Left ventricle myocardium inferior (tissue), 1 donor: ENCODE results near the gene TBXAS1. TPM values are rescaled to one million over a fixed set of nuclear protein-coding genes. Genes with fewer than 3 reads are reported as not detected.

Experiments used
- DNase-seq: peaks from one replicate; pipeline ENCODE4 v3.0.0-alpha.2; 2020
- H3K27ac ChIP-seq: fragments of 200-600 bp; replicated peaks from 2 replicates; pipeline ENCODE4 v1.8.0; 2021
- H3K27me3 ChIP-seq: fragments of 200-600 bp; 2 replicates; pipeline ENCODE4 v1.8.0; 2021; ENCODE audit warnings: low read depth
- H3K36me3 ChIP-seq: fragments of 200-600 bp; 2 replicates; pipeline ENCODE4 v1.8.0; 2021
- H3K4me1 ChIP-seq: fragments of 200-600 bp; 2 replicates; pipeline ENCODE4 v1.8.0; 2021
- H3K4me3 ChIP-seq: fragments of 200-600 bp; 2 replicates; pipeline ENCODE4 v1.8.0; 2021; ENCODE audit warnings: mild to moderate bottlenecking, moderate library complexity
- H3K9me3 ChIP-seq: fragments of 200-600 bp; replicated peaks from 2 replicates; pipeline ENCODE4 v1.8.0; 2021
- CTCF ChIP-seq: fragments of 200-600 bp; IDR thresholded peaks from 2 replicates; pipeline ENCODE4 v1.8.0; 2021; ENCODE audit warnings: antibody characterized with exemption, mild to moderate bottlenecking, borderline replicate concordance
- intact Hi-C: fragments of 100-400 bp; cut with micrococcal nuclease; formaldehyde crosslinking; loops from one replicate; pipeline ENCODE4 v1.11.0; 2022
- total RNA-seq: library from RNA; stranded (reverse); fragmentation: NEBNext Ultra II Directional; extraction: Animal tissue kit (Norgen Biotek cat#: 25700); gene quantifications from one replicate; pipeline ENCODE4 v1.2.1, GENCODE V29; 2021
- donor health status: DM: no; HTN: yes; CAD: no; lungs with severe emphysema.

TBXAS1 gene
- total RNA-seq, 1 donor from 2014 or later: 3.9 TPM

- Histone ChIP-seq H3K27me3 (peaks cover 11% of the 10 kb centered on the region), H3K4me1 (no peaks in the 10 kb centered on the region), H3K27ac (no peak overlapping the region), H3K4me3 (no peak overlapping the region), H3K9me3 (no peaks in the 10 kb centered on the region), H3K36me3 (no peaks in the 10 kb centered on the region)
- intact Hi-C loops: no loop called here
- TF ChIP-seq CTCF: no peak
- DNase-seq: no peak
These were observed 137.9 kb downstream of the TBXAS1 start for GRCh38 chr7:139966949-139967348.

GRCh38 chr7:139968931-139969330 is 139.9 kb downstream of the TBXAS1 start:
- DNase-seq: no peak
- Histone ChIP-seq H3K27me3 (peaks cover 13% of the 10 kb centered on the region), H3K36me3 (no peaks in the 10 kb centered on the region), H3K9me3 (no peaks in the 10 kb centered on the region), H3K4me3 (no peak overlapping the region), H3K4me1 (no peaks in the 10 kb centered on the region), H3K27ac (no peak overlapping the region)
- intact Hi-C loops: no loop called here
- no peak for TF ChIP-seq CTCF

GRCh38 chr7:139972029-139972428 is 143.0 kb downstream of the TBXAS1 start:
- H3K9me3 ChIP-seq: no peaks in the 10 kb centered on the region
- DNase-seq: no peak
- no peak overlapping the region for H3K4me3 ChIP-seq
- no peak overlapping the region for H3K27ac ChIP-seq
- H3K4me1 ChIP-seq: no peaks in the 10 kb centered on the region
- peaks cover 13% of the 10 kb centered on the region for H3K27me3 ChIP-seq
- no peaks in the 10 kb centered on the region for H3K36me3 ChIP-seq
- intact Hi-C loops: no loop called here
- no peak for TF ChIP-seq CTCF

GRCh38 chr7:139973101-139974050 is 144.3 kb downstream of the TBXAS1 start:
- Histone ChIP-seq H3K27me3 (peaks cover 13% of the 10 kb centered on the region), H3K4me3 (no peak overlapping the region), H3K27ac (no peak overlapping the region), H3K36me3 (no peaks in the 10 kb centered on the region), H3K4me1 (no peaks in the 10 kb centered on the region), H3K9me3 (no peaks in the 10 kb centered on the region)
- no peak for TF ChIP-seq CTCF
- DNase-seq: no peak
- intact Hi-C loops: no loop called here

- intact Hi-C loops: no loop called here
- no peaks in the 10 kb centered on the region for H3K36me3 ChIP-seq
- H3K4me1 ChIP-seq: no peaks in the 10 kb centered on the region
- no peak for TF ChIP-seq CTCF
- no peak overlapping the region for H3K4me3 ChIP-seq
- H3K27ac ChIP-seq: no peak overlapping the region
- H3K27me3 ChIP-seq: peaks cover 13% of the 10 kb centered on the region
- DNase-seq: no peak
- H3K9me3 ChIP-seq: no peaks in the 10 kb centered on the region
These were observed 145.2 kb downstream of the TBXAS1 start for GRCh38 chr7:139974179-139974811.
